Liver (tissue), 9 donors: ENCODE results near the gene SPSB1. TPM values are rescaled to one million over a fixed set of nuclear protein-coding genes. Genes with fewer than 3 reads are reported as not detected.

Source experiments
- DNase-seq: peaks from one replicate; pipeline ENCODE4 v3.0.0-alpha.2; 2017; ENCODE audit warnings: low spot score
- H3K27ac ChIP-seq, 2 donors: one replicate each; pipeline ENCODE4 v1.7.0; 2013; ENCODE audit warnings: inconsistent platforms in 2 of 2, low read length in 2 of 2, control low read depth in 1 of 2, low read depth in 1 of 2, mild to moderate bottlenecking in 1 of 2
- H3K27me3 ChIP-seq, 4 donors: one replicate each; pipeline versions ENCODE4 v1.6.1 to v1.7.0; 2013; ENCODE audit warnings: low read length in 3 of 4, inconsistent platforms in 1 of 4, mild to moderate bottlenecking in 1 of 4, moderate library complexity in 1 of 4; ENCODE audit not compliant: control insufficient read depth in 4 of 4, insufficient read depth in 4 of 4
- H3K36me3 ChIP-seq, 4 donors: one replicate each; pipeline versions ENCODE4 v1.6.1 to v1.7.0; 2013; ENCODE audit warnings: low read length in 3 of 4, mild to moderate bottlenecking in 3 of 4, low read depth in 1 of 4, moderate library complexity in 1 of 4; ENCODE audit not compliant: control insufficient read depth in 4 of 4, insufficient read depth in 3 of 4
- H3K4me1 ChIP-seq, 4 donors: one replicate each; pipeline versions ENCODE4 v1.6.1 to v1.7.0; 2013; ENCODE audit warnings: low read length in 3 of 4, mild to moderate bottlenecking in 3 of 4, moderate library complexity in 1 of 4; ENCODE audit not compliant: control insufficient read depth in 4 of 4, insufficient read depth in 4 of 4
- H3K4me3 ChIP-seq, 3 donors: one replicate each; pipeline versions ENCODE4 v1.6.1 to v1.7.0; 2013; ENCODE audit warnings: low read length in 3 of 3, control low read depth in 1 of 3, low read depth in 1 of 3, mild to moderate bottlenecking in 1 of 3
- H3K9ac ChIP-seq, 2 donors: one replicate each; pipeline ENCODE4 v1.7.0; 2013; ENCODE audit warnings: low read length in 2 of 2, mild to moderate bottlenecking in 2 of 2, moderate library complexity in 2 of 2, control low read depth in 1 of 2, low read depth in 1 of 2
- H3K9me3 ChIP-seq, 4 donors: one replicate each; pipeline versions ENCODE4 v1.6.1 to v1.7.0; 2013; ENCODE audit warnings: low read length in 3 of 4; ENCODE audit not compliant: control insufficient read depth in 4 of 4
- EGR1 ChIP-seq, 2 donors: IDR thresholded peaks; 2 replicates each; pipeline ENCODE4 v1.6.1; 2016 to 2018; ENCODE audit warnings: antibody characterized with exemption in 2 of 2, low read depth in 2 of 2
- FOXA1 ChIP-seq: IDR thresholded peaks from 2 replicates; pipeline ENCODE4 v1.6.1; 2016; ENCODE audit warnings: antibody characterized with exemption
- FOXA2 ChIP-seq: IDR thresholded peaks from 2 replicates; pipeline ENCODE4 v1.6.1; 2016; ENCODE audit warnings: antibody characterized with exemption
- GABPA ChIP-seq, 2 donors: IDR thresholded peaks in 1 of 2; conservative IDR thresholded peaks in 1 of 2; 2 replicates each; pipeline ENCODE4 v1.6.1; 2016; ENCODE audit warnings: antibody characterized with exemption in 2 of 2, mild to moderate bottlenecking in 1 of 2, moderate library complexity in 1 of 2
- HNF4A ChIP-seq, 2 donors: conservative IDR thresholded peaks; 2 replicates each; pipeline ENCODE4 v1.6.1; 2016; ENCODE audit warnings: antibody characterized with exemption in 2 of 2, mild to moderate bottlenecking in 2 of 2
- HNF4G ChIP-seq: IDR thresholded peaks from 2 replicates; pipeline ENCODE4 v1.6.1; 2016; ENCODE audit warnings: antibody characterized with exemption
- JUND ChIP-seq, 2 donors: IDR thresholded peaks; 2 replicates each; pipeline ENCODE4 v1.6.1; 2016; ENCODE audit warnings: antibody characterized with exemption in 2 of 2
- NR2F2 ChIP-seq: IDR thresholded peaks from 2 replicates; pipeline ENCODE4 v1.6.1; 2016; ENCODE audit warnings: antibody characterized with exemption
- RAD21 ChIP-seq, 2 donors: IDR thresholded peaks; 2 replicates each; pipeline ENCODE4 v1.6.1; 2016; ENCODE audit warnings: antibody characterized with exemption in 2 of 2, mild to moderate bottlenecking in 2 of 2
- RXRA ChIP-seq, 2 donors: IDR thresholded peaks; 2 replicates each; pipeline ENCODE4 v1.6.1; 2017 to 2018; ENCODE audit warnings: antibody characterized with exemption in 2 of 2, mild to moderate bottlenecking in 1 of 2
- SP1 ChIP-seq: IDR thresholded peaks from 2 replicates; pipeline ENCODE4 v1.6.1; 2018; ENCODE audit warnings: antibody characterized with exemption, mild to moderate bottlenecking
- YY1 ChIP-seq: IDR thresholded peaks from 2 replicates; pipeline ENCODE4 v1.6.1; 2016; ENCODE audit warnings: antibody characterized with exemption, mild to moderate bottlenecking
- ZBTB33 ChIP-seq: IDR thresholded peaks from 2 replicates; pipeline ENCODE4 v1.6.1; 2016; ENCODE audit warnings: antibody characterized with exemption
- WGBS: extraction: QIAGEN DNeasy Blood & Tissue Kit; methylation state at CpG from one replicate; pipeline ENCODE4 v1.1.7; 2013; 5-methylcytosine and 5-hydroxymethylcytosine counted together
- polyA plus RNA-seq, 2 donors: library from polyadenylated mRNA; stranded (reverse) in 1 of 2; unstranded in 1 of 2; fragments of 200-250 nt in 1 of 2; fragments of >200 nt in 1 of 2; fragmentation: Nextera tagmentation in 1 of 2; extraction: Ambion mirVana in 1 of 2; gene quantifications; one replicate each; pipeline versions ENCODE4 v1.2.1 to v1.2.3, GENCODE V29; 2013 to 2015
- total RNA-seq, 2 donors: library from RNA; depleted of rRNA; stranded (reverse); fragments of >200 nt; gene quantifications; one replicate each; pipeline ENCODE4 v1.2.3, GENCODE V29; 2014
- TF ChIP-seq, protein P1 (sequence below): IDR thresholded peaks from 2 replicates; pipeline ENCODE4 v1.6.1; 2016; ENCODE audit warnings: antibody characterized with exemption
- TF ChIP-seq, protein P2 (sequence below): fragments of 150-350 bp; IDR thresholded peaks from 2 replicates; pipeline ENCODE4 v1.5.1; 2017; ENCODE audit warnings: improper control_type of control experiment, low read depth, low read length; ENCODE audit not compliant: missing input control
- TF ChIP-seq, protein P3 (sequence below): IDR thresholded peaks from 2 replicates; pipeline ENCODE4 v1.6.1; 2016; ENCODE audit warnings: antibody characterized with exemption, mild to moderate bottlenecking
- donor health status: healthy.
- donor health status: healthy.
- donor health status: healthy.
- donor health status: healthy.
- donor health status: healthy.

SPSB1 gene
- total and polyA plus RNA-seq, 4 donors = 4.1 to 22.6 (median 14.8) TPM

DNA sequence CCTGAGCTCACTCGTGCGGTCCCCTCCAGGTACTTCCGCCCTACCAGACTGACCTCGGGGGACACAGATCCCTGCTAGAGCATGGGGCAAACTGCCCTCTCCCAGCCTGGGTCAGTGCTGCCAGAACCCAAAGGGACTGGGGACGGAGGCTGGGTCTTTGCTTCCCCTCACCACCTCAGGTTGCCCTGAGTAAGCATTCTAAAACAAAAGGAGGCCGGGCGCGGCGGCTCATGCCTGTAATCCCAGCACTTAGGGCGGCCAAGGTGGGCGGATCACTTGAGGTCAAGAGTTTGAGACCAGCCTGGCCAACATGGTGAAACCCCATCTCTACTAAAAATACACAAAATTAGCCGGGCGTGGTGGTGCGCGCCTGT, 108.4 kb downstream of the SPSB1 start:
- Histone ChIP-seq H3K9me3 (no peaks in the 10 kb centered on the region), H3K27ac (no peak overlapping the region), H3K9ac (no peak overlapping the region), H3K4me3 (no peak overlapping the region), H3K36me3 (no peaks in the 10 kb centered on the region), H3K4me1 (peaks cover 0 to 6% (median 0%) of the 10 kb centered on the region in 4 donors), H3K27me3 (no peaks in the 10 kb centered on the region)
- no peak for TF ChIP-seq FOXA1
- no peak for TF ChIP-seq RAD21 (IDR thresholded peaks at IDR 0.05)
- no peak for TF ChIP-seq HNF4A (conservative IDR thresholded peaks at IDR 0.05)
- TF ChIP-seq JUND (IDR thresholded peaks at IDR 0.05) = no peak
- TF ChIP-seq NR2F2 = no peak
- TF ChIP-seq SP1 = no peak
- TF ChIP-seq, protein P1, sequence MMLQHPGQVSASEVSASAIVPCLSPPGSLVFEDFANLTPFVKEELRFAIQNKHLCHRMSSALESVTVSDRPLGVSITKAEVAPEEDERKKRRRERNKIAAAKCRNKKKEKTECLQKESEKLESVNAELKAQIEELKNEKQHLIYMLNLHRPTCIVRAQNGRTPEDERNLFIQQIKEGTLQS = no peak
- no peak for TF ChIP-seq HNF4G
- TF ChIP-seq, protein P2, sequence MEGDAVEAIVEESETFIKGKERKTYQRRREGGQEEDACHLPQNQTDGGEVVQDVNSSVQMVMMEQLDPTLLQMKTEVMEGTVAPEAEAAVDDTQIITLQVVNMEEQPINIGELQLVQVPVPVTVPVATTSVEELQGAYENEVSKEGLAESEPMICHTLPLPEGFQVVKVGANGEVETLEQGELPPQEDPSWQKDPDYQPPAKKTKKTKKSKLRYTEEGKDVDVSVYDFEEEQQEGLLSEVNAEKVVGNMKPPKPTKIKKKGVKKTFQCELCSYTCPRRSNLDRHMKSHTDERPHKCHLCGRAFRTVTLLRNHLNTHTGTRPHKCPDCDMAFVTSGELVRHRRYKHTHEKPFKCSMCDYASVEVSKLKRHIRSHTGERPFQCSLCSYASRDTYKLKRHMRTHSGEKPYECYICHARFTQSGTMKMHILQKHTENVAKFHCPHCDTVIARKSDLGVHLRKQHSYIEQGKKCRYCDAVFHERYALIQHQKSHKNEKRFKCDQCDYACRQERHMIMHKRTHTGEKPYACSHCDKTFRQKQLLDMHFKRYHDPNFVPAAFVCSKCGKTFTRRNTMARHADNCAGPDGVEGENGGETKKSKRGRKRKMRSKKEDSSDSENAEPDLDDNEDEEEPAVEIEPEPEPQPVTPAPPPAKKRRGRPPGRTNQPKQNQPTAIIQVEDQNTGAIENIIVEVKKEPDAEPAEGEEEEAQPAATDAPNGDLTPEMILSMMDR = no peak
- TF ChIP-seq ZBTB33 = no peak
- no peak for TF ChIP-seq GABPA (IDR thresholded peaks at IDR 0.05 in 1 of 2, conservative IDR thresholded peaks at IDR 0.05 in 1 of 2)
- no peak for TF ChIP-seq FOXA2
- TF ChIP-seq YY1 = no peak
- TF ChIP-seq, protein P3, sequence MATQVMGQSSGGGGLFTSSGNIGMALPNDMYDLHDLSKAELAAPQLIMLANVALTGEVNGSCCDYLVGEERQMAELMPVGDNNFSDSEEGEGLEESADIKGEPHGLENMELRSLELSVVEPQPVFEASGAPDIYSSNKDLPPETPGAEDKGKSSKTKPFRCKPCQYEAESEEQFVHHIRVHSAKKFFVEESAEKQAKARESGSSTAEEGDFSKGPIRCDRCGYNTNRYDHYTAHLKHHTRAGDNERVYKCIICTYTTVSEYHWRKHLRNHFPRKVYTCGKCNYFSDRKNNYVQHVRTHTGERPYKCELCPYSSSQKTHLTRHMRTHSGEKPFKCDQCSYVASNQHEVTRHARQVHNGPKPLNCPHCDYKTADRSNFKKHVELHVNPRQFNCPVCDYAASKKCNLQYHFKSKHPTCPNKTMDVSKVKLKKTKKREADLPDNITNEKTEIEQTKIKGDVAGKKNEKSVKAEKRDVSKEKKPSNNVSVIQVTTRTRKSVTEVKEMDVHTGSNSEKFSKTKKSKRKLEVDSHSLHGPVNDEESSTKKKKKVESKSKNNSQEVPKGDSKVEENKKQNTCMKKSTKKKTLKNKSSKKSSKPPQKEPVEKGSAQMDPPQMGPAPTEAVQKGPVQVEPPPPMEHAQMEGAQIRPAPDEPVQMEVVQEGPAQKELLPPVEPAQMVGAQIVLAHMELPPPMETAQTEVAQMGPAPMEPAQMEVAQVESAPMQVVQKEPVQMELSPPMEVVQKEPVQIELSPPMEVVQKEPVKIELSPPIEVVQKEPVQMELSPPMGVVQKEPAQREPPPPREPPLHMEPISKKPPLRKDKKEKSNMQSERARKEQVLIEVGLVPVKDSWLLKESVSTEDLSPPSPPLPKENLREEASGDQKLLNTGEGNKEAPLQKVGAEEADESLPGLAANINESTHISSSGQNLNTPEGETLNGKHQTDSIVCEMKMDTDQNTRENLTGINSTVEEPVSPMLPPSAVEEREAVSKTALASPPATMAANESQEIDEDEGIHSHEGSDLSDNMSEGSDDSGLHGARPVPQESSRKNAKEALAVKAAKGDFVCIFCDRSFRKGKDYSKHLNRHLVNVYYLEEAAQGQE = no peak
- DNase-seq = no peak
- 95% methylated on average over 15 of the region's 15 CpGs for WGBS

DNA sequence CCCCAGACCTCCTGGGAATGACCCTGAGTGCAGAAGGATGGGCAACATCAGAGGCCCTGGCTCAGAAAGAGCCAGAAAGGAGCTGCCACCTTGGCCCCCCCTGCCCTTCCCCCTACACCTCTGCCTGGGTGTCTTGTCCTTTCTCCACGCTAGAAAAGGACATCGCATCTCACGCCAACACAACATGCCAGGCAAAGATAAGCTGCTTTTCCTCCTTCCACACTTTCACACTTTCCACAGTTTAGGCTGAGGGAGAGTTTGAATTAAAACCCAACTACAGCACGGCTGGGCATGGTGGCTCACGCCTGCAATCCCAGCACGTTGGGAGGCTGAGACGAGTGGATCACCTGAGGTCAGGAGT, 109.5 kb downstream of the SPSB1 start:
- WGBS = 88% methylated on average over 7 of the region's 7 CpGs
- H3K4me1 ChIP-seq = peaks cover 0 to 6% (median 0%) of the 10 kb centered on the region in 4 donors
- no peak overlapping the region for H3K9ac ChIP-seq
- no peaks in the 10 kb centered on the region for H3K36me3 ChIP-seq
- no peaks in the 10 kb centered on the region for H3K27me3 ChIP-seq
- TF ChIP-seq FOXA2 (no peak), YY1 (no peak), RXRA (IDR thresholded peaks at IDR 0.05) (no peak), ZBTB33 (no peak), HNF4A (conservative IDR thresholded peaks at IDR 0.05) (no peak), GABPA (IDR thresholded peaks at IDR 0.05 in 1 of 2, conservative IDR thresholded peaks at IDR 0.05 in 1 of 2) (no peak), EGR1 (IDR thresholded peaks at IDR 0.05; ENCODE audit: low read depth in 2 of 2) (no peak)
- TF ChIP-seq, protein P1 = no peak
- DNase-seq = no peak
- H3K27ac ChIP-seq = no peak overlapping the region
- H3K4me3 ChIP-seq = no peak overlapping the region
- no peaks in the 10 kb centered on the region for H3K9me3 ChIP-seq
